Osteoblast (primary cell): ENCODE results near the gene RRM2. TPM values are rescaled to one million over a fixed set of nuclear protein-coding genes. Genes with fewer than 3 reads are reported as not detected.

Experiments used
- DNase-seq: peaks from one replicate; pipeline ENCODE4 v3.0.0; 2011; ENCODE audit warnings: low spot score, mixed read lengths; ENCODE audit not compliant: insufficient read length; ENCODE audit errors: missing footprints
- H2AFZ ChIP-seq: 2 replicates; pipeline ENCODE4 v1.6.0; 2011; ENCODE audit warnings: mild to moderate bottlenecking, low read length
- H3K27ac ChIP-seq: 2 replicates; pipeline ENCODE4 v1.5.1; 2011; ENCODE audit warnings: mild to moderate bottlenecking, low read depth, low read length, moderate library complexity
- H3K27me3 ChIP-seq: 2 replicates; pipeline ENCODE4 v1.6.0; 2012; ENCODE audit warnings: mild to moderate bottlenecking, control low read depth, inconsistent platforms, low read length, moderate library complexity; ENCODE audit not compliant: insufficient read depth
- H3K36me3 ChIP-seq: 2 replicates; pipeline ENCODE4 v1.5.1; 2011; ENCODE audit warnings: mild to moderate bottlenecking, low read length, control low read depth, moderate library complexity; ENCODE audit not compliant: insufficient read depth
- H3K4me1 ChIP-seq: 2 replicates; pipeline ENCODE4 v1.5.1; 2011; ENCODE audit warnings: mild to moderate bottlenecking, low read length, control low read depth, moderate library complexity; ENCODE audit not compliant: insufficient read depth
- H3K4me2 ChIP-seq: 2 replicates; pipeline ENCODE4 v1.6.0; 2011; ENCODE audit warnings: mild to moderate bottlenecking, low read length; ENCODE audit not compliant: insufficient read depth
- H3K4me3 ChIP-seq: fragments of 200-600 bp; sonication (generic); 3 replicates; pipeline ENCODE4 v1.5.1; 2012; ENCODE audit warnings: mild to moderate bottlenecking, low read length, inconsistent platforms; ENCODE audit not compliant: insufficient read depth
- H3K79me2 ChIP-seq: 2 replicates; pipeline ENCODE4 v1.6.0; 2012; ENCODE audit warnings: mild to moderate bottlenecking, low read length, control low read depth, inconsistent platforms; ENCODE audit not compliant: insufficient read depth
- H3K9me3 ChIP-seq: 2 replicates; pipeline ENCODE4 v1.5.1; 2011; ENCODE audit warnings: low read depth, low read length, control low read depth
- H4K20me1 ChIP-seq: 2 replicates; pipeline ENCODE4 v1.6.0; 2012; ENCODE audit warnings: mild to moderate bottlenecking, low read length, control low read depth; ENCODE audit not compliant: insufficient read depth
- CTCF ChIP-seq: IDR thresholded peaks from 2 replicates; pipeline ENCODE4 v1.5.1; 2011; ENCODE audit warnings: mild to moderate bottlenecking, low read depth, low read length, moderate library complexity; ENCODE audit errors: extremely low read depth
- total RNA-seq: library from RNA; depleted of rRNA; stranded (reverse); fragments of >200 nt; gene quantifications from 2 replicates; pipeline ENCODE4 v1.2.3, GENCODE V29; 2012

The RRM2 gene
- total RNA-seq, 1 donor = 4.3 TPM

- H3K9me3 ChIP-seq = no peaks in the 10 kb centered on the region
- no peaks in the 10 kb centered on the region for H4K20me1 ChIP-seq
- TF ChIP-seq CTCF = no peak
- H3K36me3 ChIP-seq = peaks cover 2% of the 10 kb centered on the region
- no peaks in the 10 kb centered on the region for H3K79me2 ChIP-seq
- H3K27ac ChIP-seq = no peak overlapping the region
- no peaks in the 10 kb centered on the region for H3K27me3 ChIP-seq
- H3K4me3 ChIP-seq = no peak overlapping the region
- no peak for DNase-seq
- no peak overlapping the region for H3K4me2 ChIP-seq
- H2AFZ ChIP-seq = no peak overlapping the region
- H3K4me1 ChIP-seq = no peaks in the 10 kb centered on the region
Observed at GRCh38 chr2:10148268-10148667, 25.7 kb downstream of the RRM2 start.

DNA sequence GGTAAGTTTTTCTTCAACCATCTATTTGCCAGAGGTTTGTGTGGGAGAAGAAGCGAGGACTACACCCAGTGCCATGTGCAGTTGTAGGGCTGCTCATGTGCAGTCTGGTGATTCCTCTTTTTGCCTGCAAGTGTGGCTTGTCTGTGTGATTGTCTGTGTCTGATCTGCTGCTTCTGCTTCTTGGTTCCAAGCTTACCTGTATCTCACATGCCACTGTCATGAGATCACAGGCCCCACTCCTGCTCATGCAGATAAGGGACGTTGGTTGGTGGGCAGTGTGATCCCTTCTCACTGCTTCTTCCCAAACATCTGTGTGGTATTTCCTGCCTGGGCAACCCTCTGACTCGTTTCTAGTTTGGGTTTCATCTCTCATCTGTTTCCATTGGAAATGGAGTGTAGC is 27.1 kb downstream of the RRM2 start:
- Histone ChIP-seq H3K4me3 (no peak overlapping the region), H3K36me3 (peaks cover 2% of the 10 kb centered on the region), H4K20me1 (no peaks in the 10 kb centered on the region), H3K27me3 (no peaks in the 10 kb centered on the region), H3K27ac (no peak overlapping the region), H3K4me1 (no peaks in the 10 kb centered on the region), H2AFZ (peak overlapping the region; percentile 70), H3K9me3 (no peaks in the 10 kb centered on the region), H3K79me2 (no peaks in the 10 kb centered on the region), H3K4me2 (no peak overlapping the region)
- no peak for DNase-seq
- TF ChIP-seq CTCF = no peak

- no peak overlapping the region for H3K4me3 ChIP-seq
- no peaks in the 10 kb centered on the region for H3K27me3 ChIP-seq
- DNase-seq = no peak
- H3K4me2 ChIP-seq = no peak overlapping the region
- H3K9me3 ChIP-seq = no peaks in the 10 kb centered on the region
- peaks cover 2% of the 10 kb centered on the region for H3K36me3 ChIP-seq
- no peaks in the 10 kb centered on the region for H3K79me2 ChIP-seq
- no peak overlapping the region for H2AFZ ChIP-seq
- no peaks in the 10 kb centered on the region for H3K4me1 ChIP-seq
- H4K20me1 ChIP-seq = no peaks in the 10 kb centered on the region
- no peak for TF ChIP-seq CTCF
- H3K27ac ChIP-seq = no peak overlapping the region
Observed at GRCh38 chr2:10150436-10150835, 27.9 kb downstream of the RRM2 start.

DNA sequence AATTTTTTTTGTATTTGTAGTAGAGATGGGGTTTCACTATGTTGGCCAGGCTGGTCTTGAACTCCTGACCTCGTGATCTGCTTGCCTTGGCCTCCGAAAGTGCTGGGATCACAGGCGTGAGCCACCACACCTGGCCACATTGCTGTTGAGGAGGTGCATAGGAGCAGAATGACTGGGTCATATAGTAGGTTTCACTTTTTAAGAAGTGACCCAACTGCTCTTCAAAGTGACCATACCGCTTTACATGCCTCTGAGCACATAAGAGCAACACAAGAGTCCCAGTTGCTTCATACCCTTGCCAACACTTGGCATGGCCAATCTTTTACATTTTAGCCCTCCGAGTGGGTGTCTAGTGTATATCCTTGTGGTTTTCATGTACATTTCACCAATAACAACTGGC is 28.9 kb downstream of the RRM2 start:
- Histone ChIP-seq H3K36me3 (no peaks in the 10 kb centered on the region), H3K27ac (no peak overlapping the region)

More for the DNA sequence above, 28.9 kb downstream of the RRM2 start:
- Histone ChIP-seq H3K4me2 (no peak overlapping the region), H2AFZ (no peak overlapping the region), H4K20me1 (no peaks in the 10 kb centered on the region), H3K79me2 (no peaks in the 10 kb centered on the region), H3K4me3 (no peak overlapping the region), H3K27me3 (no peaks in the 10 kb centered on the region), H3K9me3 (no peaks in the 10 kb centered on the region), H3K4me1 (no peaks in the 10 kb centered on the region)
- no peak for TF ChIP-seq CTCF
- no peak for DNase-seq
